ENCODE measurements around the gene HDAC4. TPM values are rescaled to one million over a fixed set of nuclear protein-coding genes. Genes with fewer than 3 reads are reported as not detected.

HDAC4 gene
- total and polyA plus RNA-seq, 2 of the 4 experiments (the other 2 are of a cell fraction): 4.1 to 7.2 TPM

GRCh38 chr2:239204136-239204875, 196.5 kb downstream of the HDAC4 start:
- no peaks in the 10 kb centered on the region; the same call in 1 of the 2 replicates for H3K36me3 ChIP-seq (ENCODE audit: control insufficient read depth, insufficient read depth, low read length)
- H3K14ac ChIP-seq (replicated peaks; ENCODE audit: low read depth, low read length): no peak overlapping the region
- 93% methylated on average over 23 of the region's 28 CpGs; no CpG with 5 or more reads in 1 of the 2 experiments for WGBS, 2 experiments (ENCODE audit: extremely low coverage in 2 of 2, insufficient read length in 1 of 2)
- DNase-seq (no peak), ATAC-seq (ENCODE audit: low read depth) (no peak)
- H3K23ac ChIP-seq (ENCODE audit: low read depth, low read length): no peak overlapping the region
- H2AFZ ChIP-seq (replicated peaks; ENCODE audit: low read length, poor library complexity): no peak overlapping the region
- H2BK20ac ChIP-seq (ENCODE audit: low read depth, low read length): no peak overlapping the region
- H3K9ac ChIP-seq (ENCODE audit: low read depth, low read length): no peak overlapping the region
- dilution Hi-C loops (cut with HindIII; ENCODE audit: low sequenced_read_pairs, unreplicated experiment) (no loop called here), intact Hi-C loops (cut with micrococcal nuclease) (no loop called here), in situ Hi-C loops (cut with MboI; ENCODE audit: low sequenced_read_pairs) (no loop called here)
- no peak overlapping the region for H4K91ac ChIP-seq (ENCODE audit: insufficient read depth, low read depth, low read length)
- H2AK9ac ChIP-seq (replicated peaks; ENCODE audit: low read depth, low read length, poor library complexity): no peak overlapping the region
- no TSS peak for BruUV-seq (replicated peaks)
- H4K5ac ChIP-seq (ENCODE audit: low read depth, low read length): no peak overlapping the region
- no peak overlapping the region for H2BK15ac ChIP-seq (ENCODE audit: low read depth, low read length)
- ChIA-PET CTCF (no interaction called here), POLR2A (ENCODE audit: unreplicated experiment) (interaction anchor here (0.6 kb wide), 1 partner anchor 24 kb away, joined by 5 read pairs; no protein-coding TSS in a partner anchor)
- H2AK5ac ChIP-seq (ENCODE audit: low read depth, low read length): no peak overlapping the region
- H3K4me2 ChIP-seq (ENCODE audit: low read depth, low read length): no peak overlapping the region
- peaks cover 16 to 18% of the 10 kb centered on the region in 2 experiments for H3K79me1 ChIP-seq (ENCODE audit: low read depth in 1 of 2, low read length in 2 of 2)
- H3K56ac ChIP-seq (ENCODE audit: extremely low read depth, insufficient read depth, low read length): no peak overlapping the region
- no peak overlapping the region for H3K4me3 ChIP-seq (ENCODE audit: insufficient read depth, low read depth, low read length)
- H2BK5ac ChIP-seq (ENCODE audit: low read depth, low read length, poor library complexity, severe bottlenecking): no peak overlapping the region
- H2BK120ac ChIP-seq (ENCODE audit: low read depth, low read length): no peak overlapping the region
- H3K9me1 ChIP-seq (ENCODE audit: insufficient read depth, low read length): no peaks in the 10 kb centered on the region; the same call in 1 of the 2 replicates
- no peaks in the 10 kb centered on the region for H3K27me3 ChIP-seq (ENCODE audit: control insufficient read depth, insufficient read depth, low read length)
- H4K8ac ChIP-seq (ENCODE audit: low read depth in 2 of 2, low read length in 2 of 2): no peak overlapping the region
- H3K9me3 ChIP-seq (ENCODE audit: control insufficient read depth, insufficient read depth, low read length): no peaks in the 10 kb centered on the region
- H3K4me1 ChIP-seq (ENCODE audit: control insufficient read depth, insufficient read depth, low read length): peaks cover 2% of the 10 kb centered on the region; the same call in 1 of the 2 replicates
- no peak overlapping the region for H3K4ac ChIP-seq (ENCODE audit: low read depth, low read length)
- H4K20me1 ChIP-seq (ENCODE audit: insufficient read depth, low read length): peaks cover 8% of the 10 kb centered on the region
- H3K18ac ChIP-seq (ENCODE audit: low read depth, low read length): no peak overlapping the region
- no peak overlapping the region for H3K27ac ChIP-seq (ENCODE audit: insufficient read depth, low read length)
- TF ChIP-seq ELK1 (IDR thresholded peaks at IDR 0.05; ENCODE audit: borderline replicate concordance, low read depth, low read length): no peak
- no peak for TF ChIP-seq POLR2A (IDR thresholded peaks at IDR 0.05; ENCODE audit: low read depth, low read length)
- no peak for TF ChIP-seq BHLHE40 (IDR thresholded peaks at IDR 0.05; ENCODE audit: low read depth, low read length)
- TF ChIP-seq NFE2L2 (IDR thresholded peaks at IDR 0.05; ENCODE audit: low read depth, low read length): no peak
- no peak for TF ChIP-seq MAZ (IDR thresholded peaks at IDR 0.05; ENCODE audit: borderline replicate concordance, low read depth, low read length)
- no peak for TF ChIP-seq RCOR1 (IDR thresholded peaks at IDR 0.05; ENCODE audit: insufficient replicate concordance, low read length)
- TF ChIP-seq FOS (IDR thresholded peaks at IDR 0.05; ENCODE audit: low read depth, low read length): no peak
- TF ChIP-seq MXI1 (IDR thresholded peaks at IDR 0.05; ENCODE audit: borderline replicate concordance, low read depth, low read length): no peak
- no peak for TF ChIP-seq USF2 (IDR thresholded peaks at IDR 0.05; ENCODE audit: low read depth, low read length)
- TF ChIP-seq CTCF (conservative IDR thresholded peaks at IDR 0.05; ENCODE audit: low read depth, low read length): no peak
- TF ChIP-seq CEBPB (IDR thresholded peaks at IDR 0.05; ENCODE audit: low read depth, low read length): no peak
- TF ChIP-seq SMC3 (IDR thresholded peaks at IDR 0.05; ENCODE audit: low read depth, low read length): no peak
- no peak for TF ChIP-seq CHD1 (IDR thresholded peaks at IDR 0.05; ENCODE audit: low read depth, low read length)
- TF ChIP-seq MAFK (IDR thresholded peaks at IDR 0.05; ENCODE audit: low read depth, low read length): no peak
- no peak for TF ChIP-seq RFX5 (IDR thresholded peaks at IDR 0.05; ENCODE audit: low read depth, low read length)

Measured in IMR-90 (cell line).